HG03432 (cell line): Measurements from ENCODE around the gene HNRNPCL2.
"Not testable (repeated sequence)": the region's sequence is repeated elsewhere in the genome, so short reads cannot be mapped to it uniquely, and the experiment has no call there.

Source experiments
- ATAC-seq: cut with Tn5 transposase; IDR thresholded peaks from one replicate; pipeline ENCODE4 v1.9.1; 2021; ENCODE audit warnings: mild to moderate bottlenecking, moderate library complexity; ENCODE audit not compliant: unreplicated experiment

HNRNPCL2 gene

GRCh38 chr1:13116754-13117153, at the start of gene HNRNPCL2:
HNRNPCL2 (minus strand) TSS chr1:13116854; CDS start chr1:13116400, 454 bp downstream.
- ATAC-seq, result not testable (repeated sequence)

- not testable (repeated sequence) for ATAC-seq
These were observed 48.9 kb upstream of the HNRNPCL2 start, which contains the start of gene HNRNPCL4 for GRCh38 chr1:13165531-13165930. HNRNPCL4 (minus strand) TSS chr1:13165631; CDS start chr1:13165467, 164 bp downstream.

- ATAC-seq, result not testable (repeated sequence)
These were observed 39.3 kb upstream of the HNRNPCL2 start, which contains the start of gene PRAMEF26 for GRCh38 chr1:13155909-13156308. PRAMEF26 (minus strand) TSS chr1:13156009; CDS start chr1:13153095, 2,914 bp downstream.

GRCh38 chr1:13070474-13070873, 46.2 kb downstream of the HNRNPCL2 start, which contains the start of gene PRAMEF25:
PRAMEF25 (plus strand) TSS chr1:13070774; CDS start chr1:13073694, 2,920 bp downstream.
- not testable (repeated sequence) for ATAC-seq
